BLaER1 treated with 17β-estradiol and CSF1 and Interleukin-3, amounts not matched to agents 10 nM and 100 nM (cell line): ENCODE data around the gene TMEM86B.

ENCODE experiments used
- H3K27ac ChIP-seq, 11 experiments: shearing (Covaris generic); formaldehyde crosslinking; 2 replicates each; pipeline ENCODE4 v1.8.1; 2022
- H3K27me3 ChIP-seq, 11 experiments: shearing (Covaris generic); formaldehyde crosslinking; 2 replicates each; pipeline ENCODE4 v1.8.1; 2022
- H3K36me3 ChIP-seq, 11 experiments: shearing (Covaris generic); formaldehyde crosslinking; 2 replicates each; pipeline ENCODE4 v1.8.1; 2022
- H3K4me1 ChIP-seq, 10 experiments: shearing (Covaris generic); formaldehyde crosslinking; 2 replicates each; pipeline ENCODE4 v1.8.1; 2022
- H3K4me2 ChIP-seq, 11 experiments: shearing (Covaris generic); formaldehyde crosslinking; 2 replicates each; pipeline ENCODE4 v1.8.1; 2022
- H3K4me3 ChIP-seq, 10 experiments: shearing (Covaris generic); formaldehyde crosslinking; 2 replicates each; pipeline ENCODE4 v1.8.1; 2022
- H3K9ac ChIP-seq, 11 experiments: shearing (Covaris generic); formaldehyde crosslinking; 2 replicates each; pipeline ENCODE4 v1.8.1; 2022
- H3K9me3 ChIP-seq, 11 experiments: shearing (Covaris generic); formaldehyde crosslinking; replicated peaks in 1 of 11; 2 replicates each; pipeline ENCODE4 v1.8.1; 2022
- H4K20me1 ChIP-seq, 11 experiments: shearing (Covaris generic); formaldehyde crosslinking; 2 replicates each; pipeline ENCODE4 v1.8.1; 2022
- Cebpa-rat ChIP-seq, 11 experiments: shearing (Covaris generic); IDR thresholded peaks; 2 replicates each; pipeline ENCODE4 v1.8.1; 2022

The TMEM86B gene

GRCh38 chr19:55186080-55186479 is 42.5 kb downstream of the TMEM86B start:
- Histone ChIP-seq H3K27me3 (peaks cover 0 to 17% (median 11%) of the 10 kb centered on the region in 11 experiments; a peak in 19 of 22 replicates), H3K9me3 (no peaks in the 10 kb centered on the region), H3K36me3 (no peaks in the 10 kb centered on the region), H3K4me1 (peaks cover 15 to 25% (median 17%) of the 10 kb centered on the region in 10 experiments), H3K4me2 (no peak overlapping the region), H3K27ac (no peak overlapping the region), H3K4me3 (no peak overlapping the region), H3K9ac (no peak overlapping the region), H4K20me1 (peaks cover 0 to 19% (median 0%) of the 10 kb centered on the region in 11 experiments; a peak in 3 of 22 replicates)
- no peak for TF ChIP-seq Cebpa-rat (IDR thresholded peaks at IDR 0.05)

GRCh38 chr19:55181740-55182139 is 46.8 kb downstream of the TMEM86B start:
- no peak overlapping the region for H3K4me2 ChIP-seq
- no peak for TF ChIP-seq Cebpa-rat (IDR thresholded peaks at IDR 0.05)
- no peak overlapping the region for H3K9ac ChIP-seq
- H3K27ac ChIP-seq, result no peak overlapping the region
- H3K9me3 ChIP-seq, result no peaks in the 10 kb centered on the region
- peaks cover 18 to 33% (median 27%) of the 10 kb centered on the region in 10 experiments for H3K4me1 ChIP-seq
- H3K27me3 ChIP-seq, result peaks cover 11 to 35% (median 22%) of the 10 kb centered on the region in 11 experiments
- no peaks in the 10 kb centered on the region for H3K36me3 ChIP-seq
- H3K4me3 ChIP-seq, result no peak overlapping the region
- H4K20me1 ChIP-seq, result peaks cover 0 to 35% (median 9%) of the 10 kb centered on the region in 11 experiments; a peak in 18 of 22 replicates

- H3K4me1 ChIP-seq, result peaks cover 18 to 34% (median 31%) of the 10 kb centered on the region in 10 experiments
- H3K36me3 ChIP-seq, result no peaks in the 10 kb centered on the region
- peak within 1 kb of the TSS in 9 of 11 experiments; percentile 24 to 73 (median 60); a peak in 13 of 22 replicates for H3K9ac ChIP-seq
- TF ChIP-seq Cebpa-rat (IDR thresholded peaks at IDR 0.05), result no peak
- H3K4me2 ChIP-seq, result peak within 1 kb of the TSS; percentile 96 to 100 (median 98)
- peaks cover 0 to 28% (median 9%) of the 10 kb centered on the region in 11 experiments; a peak in 18 of 22 replicates for H4K20me1 ChIP-seq
- peaks cover 11 to 35% (median 22%) of the 10 kb centered on the region in 11 experiments for H3K27me3 ChIP-seq
- peak within 1 kb of the TSS; percentile 43 to 69 (median 58) for H3K4me3 ChIP-seq
- H3K9me3 ChIP-seq, result peaks cover 0 to 12% (median 0%) of the 10 kb centered on the region in 11 experiments; a peak in 4 of 22 replicates
- H3K27ac ChIP-seq, result peak within 1 kb of the TSS in 9 of 11 experiments; percentile 11 to 77 (median 55); a peak in 13 of 22 replicates
These were observed 48.7 kb downstream of the TMEM86B start, which contains the start of gene SYT5 for GRCh38 chr19:55179606-55180484. TSS of gene SYT5 (minus strand) at chr19:55180289. CDS start at chr19:55179041, 1,248 bp downstream.

- Histone ChIP-seq H3K4me1 (peaks cover 18 to 42% (median 37%) of the 10 kb centered on the region in 10 experiments), H4K20me1 (peaks cover 0 to 28% (median 9%) of the 10 kb centered on the region in 11 experiments; a peak in 18 of 22 replicates), H3K27me3 (peaks cover 14 to 35% (median 23%) of the 10 kb centered on the region in 11 experiments), H3K4me2 (peak overlapping the region; percentile 96 to 100 (median 98)), H3K27ac (peak overlapping the region in 9 of 11 experiments; percentile 38 to 77 (median 68); a peak in 17 of 22 replicates), H3K9me3 (peaks cover 0 to 12% (median 0%) of the 10 kb centered on the region in 11 experiments; a peak in 4 of 22 replicates), H3K4me3 (peak overlapping the region; percentile 43 to 69 (median 58)), H3K36me3 (no peaks in the 10 kb centered on the region), H3K9ac (peak overlapping the region in 9 of 11 experiments; percentile 24 to 73 (median 60); a peak in 17 of 22 replicates)
- TF ChIP-seq Cebpa-rat (IDR thresholded peaks at IDR 0.05), result no peak
These were observed 49.6 kb downstream of the TMEM86B start for GRCh38 chr19:55178781-55179599.
